H9 (cell line): ENCODE data around the gene CAMTA1. TPM values are rescaled to one million over a fixed set of nuclear protein-coding genes. Genes with fewer than 3 reads are reported as not detected.

Source experiments
- DNase-seq: peaks from one replicate; pipeline ENCODE4 v3.0.0-alpha.2; 2017
- H2AFZ ChIP-seq: one replicate; pipeline ENCODE4 v1.6.1; 2013; ENCODE audit warnings: mild to moderate bottlenecking, low read length, control low read depth, moderate library complexity
- H2AK5ac ChIP-seq: 2 replicates; pipeline ENCODE4 v1.6.1; 2013; ENCODE audit warnings: low read length, control low read depth, mixed read lengths; ENCODE audit not compliant: insufficient read length
- H2BK120ac ChIP-seq: one replicate; pipeline ENCODE4 v1.6.1; 2013; ENCODE audit warnings: low read depth, mild to moderate bottlenecking, low read length, control low read depth, inconsistent platforms; ENCODE audit not compliant: poor library complexity, severe bottlenecking
- H2BK12ac ChIP-seq: 2 replicates; pipeline ENCODE4 v1.6.1; 2013; ENCODE audit warnings: low read length, control low read depth, mixed read lengths, low read depth; ENCODE audit not compliant: insufficient read length
- H2BK15ac ChIP-seq: 2 replicates; pipeline ENCODE4 v1.6.1; 2013; ENCODE audit warnings: low read depth, low read length, control low read depth
- H2BK20ac ChIP-seq: one replicate; pipeline ENCODE4 v1.6.1; 2013; ENCODE audit warnings: low read depth, mild to moderate bottlenecking, low read length, control low read depth, inconsistent platforms; ENCODE audit not compliant: poor library complexity, severe bottlenecking
- H2BK5ac ChIP-seq: 2 replicates; pipeline ENCODE4 v1.6.1; 2013; ENCODE audit warnings: low read length, control low read depth, mixed read lengths; ENCODE audit not compliant: insufficient read length
- H3K14ac ChIP-seq: 2 replicates; pipeline ENCODE4 v1.6.1; 2013; ENCODE audit warnings: low read length, control low read depth; ENCODE audit not compliant: insufficient read depth
- H3K18ac ChIP-seq: 2 replicates; pipeline ENCODE4 v1.6.1; 2013; ENCODE audit warnings: low read depth, mild to moderate bottlenecking, mixed read lengths, low read length, control low read depth; ENCODE audit not compliant: insufficient read length
- H3K23ac ChIP-seq: 2 replicates; pipeline ENCODE4 v1.6.1; 2013; ENCODE audit warnings: low read length, control low read depth, mixed read lengths, low read depth; ENCODE audit not compliant: insufficient read length
- H3K23me2 ChIP-seq: 2 replicates; pipeline ENCODE4 v1.6.1; 2013; ENCODE audit warnings: low read depth, mild to moderate bottlenecking, mixed read lengths, low read length, control low read depth; ENCODE audit not compliant: insufficient read length, poor library complexity, severe bottlenecking
- H3K27ac ChIP-seq: 2 replicates; pipeline ENCODE4 v1.5.1; 2013; ENCODE audit warnings: low read length, control low read depth, mixed read lengths, low read depth; ENCODE audit not compliant: insufficient read length
- H3K27me3 ChIP-seq: 2 replicates; pipeline ENCODE4 v1.6.1; 2013; ENCODE audit warnings: low read length, control low read depth, inconsistent platforms; ENCODE audit not compliant: insufficient read depth
- H3K4ac ChIP-seq: 2 replicates; pipeline ENCODE4 v1.6.1; 2013; ENCODE audit warnings: low read depth, mild to moderate bottlenecking, control low read depth, inconsistent platforms, low read length, moderate library complexity
- H3K4me1 ChIP-seq: 2 replicates; pipeline ENCODE4 v1.6.1; 2013; ENCODE audit warnings: low read length, control low read depth, inconsistent platforms; ENCODE audit not compliant: insufficient read depth
- H3K4me2 ChIP-seq: 2 replicates; pipeline ENCODE4 v1.6.1; 2013; ENCODE audit warnings: low read length, control low read depth, mixed read lengths; ENCODE audit not compliant: insufficient read length, insufficient read depth
- H3K56ac ChIP-seq: 2 replicates; pipeline ENCODE4 v1.6.1; 2013; ENCODE audit warnings: low read depth, mild to moderate bottlenecking, mixed read lengths, low read length, control low read depth; ENCODE audit not compliant: insufficient read length
- H3K79me1 ChIP-seq: 2 replicates; pipeline ENCODE4 v1.6.1; 2013; ENCODE audit warnings: low read depth, mild to moderate bottlenecking, moderate library complexity, low read length, control low read depth, inconsistent platforms; ENCODE audit not compliant: insufficient read depth, poor library complexity, severe bottlenecking
- H3K79me2 ChIP-seq: 2 replicates; pipeline ENCODE4 v1.6.1; 2013; ENCODE audit warnings: low read length, control low read depth, inconsistent platforms; ENCODE audit not compliant: insufficient read depth
- H3K9ac ChIP-seq: 2 replicates; pipeline ENCODE4 v1.6.1; 2013; ENCODE audit warnings: low read length, control low read depth, mixed read lengths; ENCODE audit not compliant: insufficient read length; ENCODE audit errors: extremely low read depth
- H3K9me3 ChIP-seq: one replicate; pipeline ENCODE4 v1.6.1; 2013; ENCODE audit warnings: low read depth, low read length, inconsistent platforms; ENCODE audit not compliant: control insufficient read depth
- H3T11ph ChIP-seq: one replicate; pipeline ENCODE4 v1.6.1; 2013; ENCODE audit warnings: mild to moderate bottlenecking, low read length, control low read depth, inconsistent platforms
- H4K20me1 ChIP-seq: one replicate; pipeline ENCODE4 v1.6.1; 2013; ENCODE audit not compliant: control insufficient read depth, insufficient read length, insufficient read depth
- H4K5ac ChIP-seq: 2 replicates; pipeline ENCODE4 v1.6.1; 2013; ENCODE audit warnings: low read depth, mild to moderate bottlenecking, mixed read lengths, low read length, control low read depth; ENCODE audit not compliant: insufficient read length
- H4K8ac ChIP-seq: replicated peaks from 2 replicates; pipeline ENCODE4 v1.6.1; 2013; ENCODE audit warnings: low read length, control low read depth, mixed read lengths, low read depth; ENCODE audit not compliant: insufficient read length
- H4K91ac ChIP-seq: 2 replicates; pipeline ENCODE4 v1.6.1; 2013; ENCODE audit warnings: low read depth, mild to moderate bottlenecking, moderate library complexity, mixed read lengths, low read length, control low read depth; ENCODE audit not compliant: insufficient read length
- H3K27ac Mint-ChIP-seq, 3 experiments: 2 replicates in 2 of 3; 3 replicates in 1 of 3; pipeline ENCODE4 v1.8.0; 2020 to 2021; ENCODE audit warnings: mixed read lengths in 3 of 3, mild to moderate bottlenecking in 1 of 3, moderate library complexity in 1 of 3
- H3K27me3 Mint-ChIP-seq: 2 replicates; pipeline ENCODE4 v1.8.0; 2021; ENCODE audit warnings: low read depth, mild to moderate bottlenecking, moderate library complexity, mixed read lengths
- H3K36me3 Mint-ChIP-seq, 3 experiments: 2 replicates in 2 of 3; 3 replicates in 1 of 3; pipeline ENCODE4 v1.8.0; 2020 to 2021; ENCODE audit warnings: low read depth in 3 of 3, mixed read lengths in 3 of 3; ENCODE audit not compliant: insufficient read depth in 1 of 3
- H3K4me1 Mint-ChIP-seq, 2 experiments: 2 replicates each; pipeline ENCODE4 v1.8.0; 2020; ENCODE audit warnings: mixed read lengths in 2 of 2
- H3K4me3 Mint-ChIP-seq, 2 experiments: 2 replicates in 1 of 2; 3 replicates in 1 of 2; pipeline ENCODE4 v1.8.0; 2020 to 2021; ENCODE audit warnings: mild to moderate bottlenecking in 2 of 2, mixed read lengths in 2 of 2, moderate library complexity in 1 of 2
- H3K9me3 Mint-ChIP-seq, 2 experiments: 2 replicates in 1 of 2; 3 replicates in 1 of 2; pipeline ENCODE4 v1.8.0; 2020; ENCODE audit warnings: mild to moderate bottlenecking in 2 of 2, mixed read lengths in 2 of 2, moderate library complexity in 1 of 2
- WGBS: extraction: QIAGEN DNeasy Blood & Tissue Kit; methylation state at CpG from one replicate; pipeline ENCODE4 v1.1.7; 2013; ENCODE audit warnings: missing lambda C conversion rate, low lambda C conversion rate, mixed read lengths; ENCODE audit not compliant: insufficient read length; ENCODE audit errors: extremely low coverage; 5-methylcytosine and 5-hydroxymethylcytosine counted together
- total RNA-seq: library from RNA; stranded (reverse); gene quantifications from 2 replicates; pipeline ENCODE4 v1.2.1, GENCODE V29; 2021
- TF ChIP-seq, protein P1 (sequence below): fragments of 200-600 bp; sonication (generic); conservative IDR thresholded peaks from 3 replicates; pipeline ENCODE4 v1.8.0; 2021; ENCODE audit warnings: antibody characterized with exemption, mild to moderate bottlenecking

Gene CAMTA1
- total RNA-seq, 1 experiment from 2014 or later, result 115 TPM

DNA sequence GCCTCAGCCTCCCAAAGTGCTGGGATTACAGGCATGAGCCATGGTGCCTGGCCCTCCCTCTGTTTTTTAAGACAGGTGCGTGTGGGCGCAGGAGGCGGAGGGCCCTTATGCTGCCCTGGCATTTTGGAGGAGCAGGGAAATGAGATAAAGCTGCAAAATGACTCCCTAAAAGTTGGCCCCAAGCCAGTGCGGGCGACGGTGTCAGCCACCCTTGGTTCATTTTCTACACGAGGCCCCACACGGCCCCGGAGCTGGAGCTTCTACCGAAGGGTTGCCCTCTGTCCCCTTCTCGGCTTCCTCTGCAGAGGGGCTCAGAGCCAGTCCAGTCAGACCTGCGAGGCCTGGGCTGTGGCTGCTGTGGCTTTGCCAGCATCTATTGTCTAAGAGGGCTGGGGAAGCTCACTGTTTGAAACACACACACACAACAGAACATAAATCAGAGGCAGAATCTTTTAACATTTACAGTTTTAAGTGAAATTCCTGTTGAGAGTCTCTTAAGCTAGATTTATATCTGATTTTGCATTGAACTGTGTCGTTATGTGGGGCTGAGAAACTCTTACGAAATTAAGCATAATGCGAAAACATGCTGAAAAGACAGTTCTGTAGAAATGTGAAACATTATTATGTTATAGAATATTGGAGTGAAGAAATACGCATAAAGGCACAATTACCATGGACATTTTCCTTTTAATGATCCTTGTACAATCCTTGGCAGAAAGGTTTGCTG, 255.9 kb downstream of the CAMTA1 start:
- TF ChIP-seq, protein P1, sequence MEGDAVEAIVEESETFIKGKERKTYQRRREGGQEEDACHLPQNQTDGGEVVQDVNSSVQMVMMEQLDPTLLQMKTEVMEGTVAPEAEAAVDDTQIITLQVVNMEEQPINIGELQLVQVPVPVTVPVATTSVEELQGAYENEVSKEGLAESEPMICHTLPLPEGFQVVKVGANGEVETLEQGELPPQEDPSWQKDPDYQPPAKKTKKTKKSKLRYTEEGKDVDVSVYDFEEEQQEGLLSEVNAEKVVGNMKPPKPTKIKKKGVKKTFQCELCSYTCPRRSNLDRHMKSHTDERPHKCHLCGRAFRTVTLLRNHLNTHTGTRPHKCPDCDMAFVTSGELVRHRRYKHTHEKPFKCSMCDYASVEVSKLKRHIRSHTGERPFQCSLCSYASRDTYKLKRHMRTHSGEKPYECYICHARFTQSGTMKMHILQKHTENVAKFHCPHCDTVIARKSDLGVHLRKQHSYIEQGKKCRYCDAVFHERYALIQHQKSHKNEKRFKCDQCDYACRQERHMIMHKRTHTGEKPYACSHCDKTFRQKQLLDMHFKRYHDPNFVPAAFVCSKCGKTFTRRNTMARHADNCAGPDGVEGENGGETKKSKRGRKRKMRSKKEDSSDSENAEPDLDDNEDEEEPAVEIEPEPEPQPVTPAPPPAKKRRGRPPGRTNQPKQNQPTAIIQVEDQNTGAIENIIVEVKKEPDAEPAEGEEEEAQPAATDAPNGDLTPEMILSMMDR, result no peak
- WGBS, result no CpG with 5 or more reads among the region's 16 CpGs

More for the DNA sequence above, 255.9 kb downstream of the CAMTA1 start:
- no peak overlapping the region for H2AFZ ChIP-seq
- no peak overlapping the region for H3K27ac Mint-ChIP-seq
- no peak overlapping the region for H2BK5ac ChIP-seq
- no peak overlapping the region for H3K14ac ChIP-seq
- no peak overlapping the region for H2BK12ac ChIP-seq
- H3K4me2 ChIP-seq, result no peak overlapping the region
- no peak overlapping the region for H4K8ac ChIP-seq
- H4K5ac ChIP-seq, result no peak overlapping the region
- no peaks in the 10 kb centered on the region for H3K9me3 ChIP-seq
- no peak overlapping the region for H3T11ph ChIP-seq
- no peaks in the 10 kb centered on the region for H3K4me1 ChIP-seq
- H3K23me2 ChIP-seq, result no peaks in the 10 kb centered on the region
- H4K91ac ChIP-seq, result no peak overlapping the region
- no peak overlapping the region for H3K9ac ChIP-seq
- no peaks in the 10 kb centered on the region; a peak in 1 of 5 replicates for H3K9me3 Mint-ChIP-seq
- H3K18ac ChIP-seq, result no peak overlapping the region
- H3K56ac ChIP-seq, result no peak overlapping the region
- no peaks in the 10 kb centered on the region for H3K79me1 ChIP-seq
- no peak overlapping the region for H2BK120ac ChIP-seq
- no peak overlapping the region for H3K27ac ChIP-seq
- no peaks in the 10 kb centered on the region for H3K27me3 Mint-ChIP-seq
- no peak overlapping the region for H2AK5ac ChIP-seq
- H3K4me1 Mint-ChIP-seq, result peaks cover 12 to 25% of the 10 kb centered on the region in 2 experiments
- no peak overlapping the region for H2BK15ac ChIP-seq
- H3K79me2 ChIP-seq, result no peaks in the 10 kb centered on the region
- no peaks in the 10 kb centered on the region for H3K36me3 Mint-ChIP-seq
- H4K20me1 ChIP-seq, result no peaks in the 10 kb centered on the region
- DNase-seq, result peak; percentile 15
- H3K4ac ChIP-seq, result no peak overlapping the region
- no peaks in the 10 kb centered on the region for H3K27me3 ChIP-seq
- no peak overlapping the region for H3K23ac ChIP-seq
- H2BK20ac ChIP-seq, result no peak overlapping the region
- H3K4me3 Mint-ChIP-seq, result no peak overlapping the region
